ENCODE data around the gene PIGH. TPM values are rescaled to one million over a fixed set of nuclear protein-coding genes. Genes with fewer than 3 reads are reported as not detected.

PIGH gene
- total RNA-seq, 1 experiment from 2014 or later: 9.4 TPM

GRCh38 chr14:67569651-67570290 lies 30.3 kb downstream of the PIGH start:
- no peak overlapping the region for H2BK12ac ChIP-seq (ENCODE audit: insufficient read length, low read depth, low read length)
- no peak overlapping the region for H3K9ac ChIP-seq (ENCODE audit: extremely low read depth, insufficient read length, low read length)
- no peak overlapping the region for H4K5ac ChIP-seq (ENCODE audit: insufficient read length, low read depth, low read length)
- no peak overlapping the region for H3K18ac ChIP-seq (ENCODE audit: insufficient read length, low read depth, low read length)
- H3K9me3 Mint-ChIP-seq: no peaks in the 10 kb centered on the region
- H3K4me1 Mint-ChIP-seq: peaks cover 18 to 25% of the 10 kb centered on the region in 2 experiments
- peaks cover 3 to 15% (median 5%) of the 10 kb centered on the region in 3 experiments; a peak in 6 of 7 replicates for H3K36me3 Mint-ChIP-seq (ENCODE audit: insufficient read depth in 1 of 3, low read depth in 3 of 3)
- H3K9me3 ChIP-seq (ENCODE audit: control insufficient read depth, low read depth, low read length): no peaks in the 10 kb centered on the region
- no peak overlapping the region for H2AK5ac ChIP-seq (ENCODE audit: insufficient read length, low read length)
- no peaks in the 10 kb centered on the region for H3K79me2 ChIP-seq (ENCODE audit: insufficient read depth, low read length)
- no peak for DNase-seq
- H2BK15ac ChIP-seq (ENCODE audit: low read depth, low read length): no peak overlapping the region
- H2AFZ ChIP-seq (ENCODE audit: low read length): no peak overlapping the region
- no peaks in the 10 kb centered on the region for H3K27me3 ChIP-seq (ENCODE audit: insufficient read depth, low read length)
- no CpG with 5 or more reads among the region's 4 CpGs for WGBS (ENCODE audit: extremely low coverage, insufficient read length, low lambda C conversion rate)
- no peak overlapping the region for H3K27ac ChIP-seq (ENCODE audit: insufficient read length, low read depth, low read length)
- no peak for TF ChIP-seq CTCF (conservative IDR thresholded peaks at IDR 0.05)
- H3K79me1 ChIP-seq (ENCODE audit: insufficient read depth, low read depth, low read length, poor library complexity, severe bottlenecking): no peaks in the 10 kb centered on the region
- no peaks in the 10 kb centered on the region for H4K20me1 ChIP-seq (ENCODE audit: control insufficient read depth, insufficient read depth, insufficient read length)
- no peak overlapping the region for H2BK120ac ChIP-seq (ENCODE audit: low read depth, low read length, poor library complexity, severe bottlenecking)
- H4K8ac ChIP-seq (replicated peaks; ENCODE audit: insufficient read length, low read depth, low read length): no peak overlapping the region
- H4K91ac ChIP-seq (ENCODE audit: insufficient read length, low read depth, low read length): no peak overlapping the region
- no peak overlapping the region for H3K14ac ChIP-seq (ENCODE audit: insufficient read depth, low read length)
- no peak overlapping the region for H3K4me3 Mint-ChIP-seq
- H2BK20ac ChIP-seq (ENCODE audit: low read depth, low read length, poor library complexity, severe bottlenecking): no peak overlapping the region
- H3K27ac Mint-ChIP-seq: peak overlapping the region in 1 of 3 experiments; percentile 56; a peak in 1 of 7 replicates
- no peaks in the 10 kb centered on the region for H3K27me3 Mint-ChIP-seq (ENCODE audit: low read depth)
- no peak overlapping the region for H2BK5ac ChIP-seq (ENCODE audit: insufficient read length, low read length)
- H3K23me2 ChIP-seq (ENCODE audit: insufficient read length, low read depth, low read length, poor library complexity, severe bottlenecking): no peaks in the 10 kb centered on the region
- no peaks in the 10 kb centered on the region for H3K4me1 ChIP-seq (ENCODE audit: insufficient read depth, low read length)
- H3K4ac ChIP-seq (ENCODE audit: low read depth, low read length): no peak overlapping the region
- no peak overlapping the region for H3K4me2 ChIP-seq (ENCODE audit: insufficient read depth, insufficient read length, low read length)
- no peak overlapping the region for H3T11ph ChIP-seq (ENCODE audit: low read length)
- H3K23ac ChIP-seq (ENCODE audit: insufficient read length, low read depth, low read length): no peak overlapping the region
- no peak overlapping the region for H3K56ac ChIP-seq (ENCODE audit: insufficient read length, low read depth, low read length)
